ENCODE results near the gene RIN3.

- no peak for TF ChIP-seq CTCF (IDR thresholded peaks at IDR 0.05)
- TF ChIP-seq POLR2A (IDR thresholded peaks at IDR 0.05): no peak
Observed at GRCh38 chr14:92480856-92481255, 32.7 kb upstream of the RIN3 start.
